ENCODE measurements around the gene BUD31. TPM values are rescaled to one million over a fixed set of nuclear protein-coding genes. Genes with fewer than 3 reads are reported as not detected.

Gene BUD31
- total and polyA plus RNA-seq, 2 of the 4 experiments (the other 2 are of a cell fraction), result 72.6 to 97.2 TPM

DNA sequence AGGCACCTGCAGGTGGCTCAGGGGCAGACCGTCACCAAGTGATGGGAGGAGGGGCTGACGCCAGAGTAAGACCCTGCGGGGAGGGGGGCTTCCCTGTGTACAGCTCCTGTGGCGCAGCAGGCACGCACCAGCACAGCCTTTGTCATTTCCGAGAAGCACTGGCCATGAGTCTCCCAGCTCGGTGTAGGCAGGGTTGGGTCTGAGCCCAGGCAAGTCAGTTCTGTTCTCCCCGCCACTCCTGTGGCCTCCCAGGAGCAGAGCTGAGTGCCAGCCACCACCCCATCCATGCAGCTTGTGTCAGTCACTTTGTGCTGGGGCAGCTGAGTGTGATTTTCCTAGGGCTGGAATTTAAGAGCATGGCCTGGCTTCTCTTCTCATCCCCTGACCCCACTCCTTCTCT, 43.2 kb downstream of the BUD31 start:
- Histone ChIP-seq H3K9me3 (ENCODE audit: control insufficient read depth, insufficient read depth, low read length) (no peaks in the 10 kb centered on the region), H2AK9ac (replicated peaks; ENCODE audit: low read depth, low read length, poor library complexity) (no peak overlapping the region), H4K5ac (ENCODE audit: low read depth, low read length) (no peak overlapping the region), H2BK120ac (ENCODE audit: low read depth, low read length) (no peak overlapping the region), H3K14ac (replicated peaks; ENCODE audit: low read depth, low read length) (no peak overlapping the region), H2BK20ac (ENCODE audit: low read depth, low read length) (no peak overlapping the region), H3K4me1 (ENCODE audit: control insufficient read depth, insufficient read depth, low read length) (no peaks in the 10 kb centered on the region), H4K8ac (ENCODE audit: low read depth in 2 of 2, low read length in 2 of 2) (no peak overlapping the region), H4K20me1 (ENCODE audit: insufficient read depth, low read length) (peaks cover 43% of the 10 kb centered on the region), H3K18ac (ENCODE audit: low read depth, low read length) (no peak overlapping the region), H2BK5ac (ENCODE audit: low read depth, low read length, poor library complexity, severe bottlenecking) (no peak overlapping the region), H4K91ac (ENCODE audit: insufficient read depth, low read depth, low read length) (no peak overlapping the region), H3K27me3 (ENCODE audit: control insufficient read depth, insufficient read depth, low read length) (no peaks in the 10 kb centered on the region), H3K36me3 (ENCODE audit: control insufficient read depth, insufficient read depth, low read length) (peaks cover 86% of the 10 kb centered on the region), H2AFZ (replicated peaks; ENCODE audit: low read length, poor library complexity) (no peak overlapping the region), H2BK15ac (ENCODE audit: low read depth, low read length) (no peak overlapping the region), H3K9me1 (ENCODE audit: insufficient read depth, low read length) (no peaks in the 10 kb centered on the region), H3K27ac (ENCODE audit: insufficient read depth, low read length) (no peak overlapping the region), H3K4ac (ENCODE audit: low read depth, low read length) (no peak overlapping the region), H3K4me2 (ENCODE audit: low read depth, low read length) (no peak overlapping the region), H3K4me3 (ENCODE audit: insufficient read depth, low read depth, low read length) (no peak overlapping the region), H3K9ac (ENCODE audit: low read depth, low read length) (no peak overlapping the region), H3K79me1 (ENCODE audit: low read depth in 1 of 2, low read length in 2 of 2) (peaks cover 14 to 68% of the 10 kb centered on the region in 2 experiments), H2AK5ac (ENCODE audit: low read depth, low read length) (no peak overlapping the region), H3K23ac (ENCODE audit: low read depth, low read length) (no peak overlapping the region), H3K56ac (ENCODE audit: extremely low read depth, insufficient read depth, low read length) (no peak overlapping the region)
- ATAC-seq (ENCODE audit: low read depth) (no peak), DNase-seq (no peak)
- in situ Hi-C loops (cut with MboI; ENCODE audit: low sequenced_read_pairs) (no loop called here), intact Hi-C loops (cut with micrococcal nuclease) (no loop called here), dilution Hi-C loops (cut with HindIII; ENCODE audit: low sequenced_read_pairs, unreplicated experiment) (no loop called here)
- WGBS, 2 experiments (ENCODE audit: extremely low coverage in 2 of 2, insufficient read length in 1 of 2), result 82% methylated on average over 2 of the region's 8 CpGs; no CpG with 5 or more reads in 1 of the 2 experiments
- ChIA-PET CTCF (no interaction called here), POLR2A (ENCODE audit: unreplicated experiment) (no interaction called here)
- TF ChIP-seq POLR2A (IDR thresholded peaks at IDR 0.05; ENCODE audit: low read depth, low read length), result no peak
- TF ChIP-seq CHD1 (IDR thresholded peaks at IDR 0.05; ENCODE audit: low read depth, low read length), result no peak
- no peak for TF ChIP-seq CEBPB (IDR thresholded peaks at IDR 0.05; ENCODE audit: low read depth, low read length)
- TF ChIP-seq MAZ (IDR thresholded peaks at IDR 0.05; ENCODE audit: borderline replicate concordance, low read depth, low read length), result no peak
- TF ChIP-seq MXI1 (IDR thresholded peaks at IDR 0.05; ENCODE audit: borderline replicate concordance, low read depth, low read length), result no peak
- TF ChIP-seq, protein P1, sequence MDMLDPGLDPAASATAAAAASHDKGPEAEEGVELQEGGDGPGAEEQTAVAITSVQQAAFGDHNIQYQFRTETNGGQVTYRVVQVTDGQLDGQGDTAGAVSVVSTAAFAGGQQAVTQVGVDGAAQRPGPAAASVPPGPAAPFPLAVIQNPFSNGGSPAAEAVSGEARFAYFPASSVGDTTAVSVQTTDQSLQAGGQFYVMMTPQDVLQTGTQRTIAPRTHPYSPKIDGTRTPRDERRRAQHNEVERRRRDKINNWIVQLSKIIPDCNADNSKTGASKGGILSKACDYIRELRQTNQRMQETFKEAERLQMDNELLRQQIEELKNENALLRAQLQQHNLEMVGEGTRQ (IDR thresholded peaks at IDR 0.05; ENCODE audit: low read depth, low read length), result no peak
- no peak for TF ChIP-seq SMC3 (IDR thresholded peaks at IDR 0.05; ENCODE audit: low read depth, low read length)
- TF ChIP-seq, protein P2, sequence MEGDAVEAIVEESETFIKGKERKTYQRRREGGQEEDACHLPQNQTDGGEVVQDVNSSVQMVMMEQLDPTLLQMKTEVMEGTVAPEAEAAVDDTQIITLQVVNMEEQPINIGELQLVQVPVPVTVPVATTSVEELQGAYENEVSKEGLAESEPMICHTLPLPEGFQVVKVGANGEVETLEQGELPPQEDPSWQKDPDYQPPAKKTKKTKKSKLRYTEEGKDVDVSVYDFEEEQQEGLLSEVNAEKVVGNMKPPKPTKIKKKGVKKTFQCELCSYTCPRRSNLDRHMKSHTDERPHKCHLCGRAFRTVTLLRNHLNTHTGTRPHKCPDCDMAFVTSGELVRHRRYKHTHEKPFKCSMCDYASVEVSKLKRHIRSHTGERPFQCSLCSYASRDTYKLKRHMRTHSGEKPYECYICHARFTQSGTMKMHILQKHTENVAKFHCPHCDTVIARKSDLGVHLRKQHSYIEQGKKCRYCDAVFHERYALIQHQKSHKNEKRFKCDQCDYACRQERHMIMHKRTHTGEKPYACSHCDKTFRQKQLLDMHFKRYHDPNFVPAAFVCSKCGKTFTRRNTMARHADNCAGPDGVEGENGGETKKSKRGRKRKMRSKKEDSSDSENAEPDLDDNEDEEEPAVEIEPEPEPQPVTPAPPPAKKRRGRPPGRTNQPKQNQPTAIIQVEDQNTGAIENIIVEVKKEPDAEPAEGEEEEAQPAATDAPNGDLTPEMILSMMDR (conservative IDR thresholded peaks at IDR 0.05; ENCODE audit: low read depth, low read length), result no peak
- no peak for TF ChIP-seq FOS (IDR thresholded peaks at IDR 0.05; ENCODE audit: low read depth, low read length)
- no peak for TF ChIP-seq MAFK (IDR thresholded peaks at IDR 0.05; ENCODE audit: low read depth, low read length)
- TF ChIP-seq, protein P3, sequence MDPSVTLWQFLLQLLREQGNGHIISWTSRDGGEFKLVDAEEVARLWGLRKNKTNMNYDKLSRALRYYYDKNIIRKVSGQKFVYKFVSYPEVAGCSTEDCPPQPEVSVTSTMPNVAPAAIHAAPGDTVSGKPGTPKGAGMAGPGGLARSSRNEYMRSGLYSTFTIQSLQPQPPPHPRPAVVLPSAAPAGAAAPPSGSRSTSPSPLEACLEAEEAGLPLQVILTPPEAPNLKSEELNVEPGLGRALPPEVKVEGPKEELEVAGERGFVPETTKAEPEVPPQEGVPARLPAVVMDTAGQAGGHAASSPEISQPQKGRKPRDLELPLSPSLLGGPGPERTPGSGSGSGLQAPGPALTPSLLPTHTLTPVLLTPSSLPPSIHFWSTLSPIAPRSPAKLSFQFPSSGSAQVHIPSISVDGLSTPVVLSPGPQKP (IDR thresholded peaks at IDR 0.05; ENCODE audit: borderline replicate concordance, low read depth, low read length), result no peak
- no peak for TF ChIP-seq RFX5 (IDR thresholded peaks at IDR 0.05; ENCODE audit: low read depth, low read length)
- TF ChIP-seq NFE2L2 (IDR thresholded peaks at IDR 0.05; ENCODE audit: low read depth, low read length), result no peak
- TF ChIP-seq RCOR1 (IDR thresholded peaks at IDR 0.05; ENCODE audit: insufficient replicate concordance, low read length), result no peak
- TF ChIP-seq BHLHE40 (IDR thresholded peaks at IDR 0.05; ENCODE audit: low read depth, low read length), result no peak
- no peak for TF ChIP-seq RAD21 (IDR thresholded peaks at IDR 0.05; ENCODE audit: low read length)
- BruUV-seq (replicated peaks), result no TSS peak

All from IMR-90 (cell line).